Measurements from ENCODE around the gene ANKRD31. TPM values are rescaled to one million over a fixed set of nuclear protein-coding genes. Genes with fewer than 3 reads are reported as not detected.

ANKRD31 gene
- total RNA-seq, 1 donor from 2014 or later, result 0.12 TPM

- DNase-seq (ENCODE audit: low read depth), result peak; percentile 44
- peak overlapping the region; percentile 72 for H3K4me3 ChIP-seq (ENCODE audit: low read depth, low read length)
- TF ChIP-seq CTCF (conservative IDR thresholded peaks at IDR 0.05; ENCODE audit: low read depth, low read length), result peak; percentile 9
These were observed 183.2 kb downstream of the ANKRD31 start for GRCh38 chr5:75053304-75054133.

- TF ChIP-seq CTCF (conservative IDR thresholded peaks at IDR 0.05; ENCODE audit: low read depth, low read length), result no peak
These were observed 183.7 kb downstream of the ANKRD31 start for GRCh38 chr5:75053054-75053303.

DNA sequence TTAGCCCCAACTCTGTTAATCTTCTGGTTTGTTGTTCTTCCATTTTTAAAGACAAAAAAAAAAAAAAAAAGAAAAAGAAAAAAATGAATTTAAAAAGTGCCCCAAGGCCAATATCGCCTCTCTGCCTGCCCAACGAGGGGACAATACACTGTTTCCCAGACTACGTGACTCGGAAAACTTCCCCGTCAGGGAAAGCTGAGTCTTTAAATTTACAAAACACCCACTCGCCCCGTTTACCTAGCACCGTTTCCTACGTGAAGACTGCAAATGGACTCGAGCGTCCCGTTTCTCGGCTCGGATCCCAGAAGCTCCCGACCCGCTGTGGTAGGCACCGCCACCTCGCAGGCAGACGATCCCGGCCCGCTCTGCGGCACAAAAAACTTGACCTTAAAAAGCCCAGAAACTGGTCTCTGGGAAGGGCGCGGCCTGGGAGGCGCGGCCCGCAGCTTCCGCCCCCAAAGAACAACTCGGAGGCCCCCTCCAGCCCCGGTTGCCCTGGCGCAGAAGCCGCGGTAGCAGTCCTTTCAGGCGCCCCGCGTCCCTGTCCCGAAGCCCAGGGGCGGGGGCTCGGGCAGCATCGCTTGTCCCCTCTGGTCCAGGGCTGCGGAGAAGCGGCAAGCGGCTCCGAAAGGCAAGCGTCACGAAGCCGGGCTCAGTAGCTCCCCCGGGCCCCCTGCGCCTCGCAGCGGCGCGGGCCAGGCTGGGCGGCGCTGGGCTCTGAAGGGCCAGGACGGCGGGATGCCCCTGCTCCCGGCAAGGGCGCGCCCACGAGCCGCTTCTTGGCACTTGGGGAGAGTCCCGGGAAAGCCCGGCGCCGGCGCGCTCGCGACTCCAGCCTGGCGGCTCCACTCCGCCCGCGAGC is 184.3 kb downstream of the ANKRD31 start, which contains the start of gene GCNT4:
Gene GCNT4, minus strand, starts transcription at position 367 of the 862 bp plus-strand sequence. CDS start 22,521 bp downstream, outside the sequence.
- peak within 1 kb of the TSS; percentile 72 for H3K4me3 ChIP-seq (ENCODE audit: low read depth, low read length)
- no peak for DNase-seq (ENCODE audit: low read depth)
- TF ChIP-seq CTCF (conservative IDR thresholded peaks at IDR 0.05; ENCODE audit: low read depth, low read length), result no peak

More at GRCh38 chr5:75053054-75053303, 183.7 kb downstream of the ANKRD31 start:
- H3K4me3 ChIP-seq (ENCODE audit: low read depth, low read length), result peak overlapping the region; percentile 72
- DNase-seq (ENCODE audit: low read depth), result no peak

DNA sequence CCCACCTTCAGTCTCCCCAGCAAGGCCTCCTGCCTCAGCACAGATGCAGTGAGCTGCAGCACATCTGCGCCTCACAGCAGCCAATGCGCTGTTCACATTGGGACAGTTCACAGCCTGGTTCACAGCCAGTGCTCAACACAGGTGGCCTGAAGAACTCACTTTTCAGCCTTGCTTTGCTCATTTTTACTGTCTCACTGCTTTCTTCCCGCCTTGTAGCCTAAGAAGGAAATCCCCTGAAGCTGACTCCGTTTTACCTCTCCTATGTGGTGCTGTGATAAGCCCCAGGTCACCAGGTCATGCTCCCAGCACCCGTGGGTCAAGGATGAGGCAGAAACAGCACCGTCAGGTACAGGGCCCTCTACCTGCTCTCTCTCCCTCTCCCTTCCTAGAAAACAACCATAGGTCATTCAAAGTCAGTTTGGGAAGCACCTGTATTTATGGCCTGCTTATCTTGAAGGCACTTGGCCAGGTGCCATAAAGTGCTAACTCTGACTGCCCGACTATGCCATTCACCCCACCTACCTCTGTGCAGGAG is 185.4 kb downstream of the ANKRD31 start:
- no peak overlapping the region for H3K4me3 ChIP-seq (ENCODE audit: low read depth, low read length)
- DNase-seq (ENCODE audit: low read depth), result no peak
- TF ChIP-seq CTCF (conservative IDR thresholded peaks at IDR 0.05; ENCODE audit: low read depth, low read length), result no peak

GRCh38 chr5:75050415-75050814 is 186.3 kb downstream of the ANKRD31 start:
- no peak overlapping the region for H3K4me3 ChIP-seq (ENCODE audit: low read depth, low read length)
- peak; percentile 47 for TF ChIP-seq CTCF (conservative IDR thresholded peaks at IDR 0.05; ENCODE audit: low read depth, low read length)
- no peak for DNase-seq (ENCODE audit: low read depth)

DNA sequence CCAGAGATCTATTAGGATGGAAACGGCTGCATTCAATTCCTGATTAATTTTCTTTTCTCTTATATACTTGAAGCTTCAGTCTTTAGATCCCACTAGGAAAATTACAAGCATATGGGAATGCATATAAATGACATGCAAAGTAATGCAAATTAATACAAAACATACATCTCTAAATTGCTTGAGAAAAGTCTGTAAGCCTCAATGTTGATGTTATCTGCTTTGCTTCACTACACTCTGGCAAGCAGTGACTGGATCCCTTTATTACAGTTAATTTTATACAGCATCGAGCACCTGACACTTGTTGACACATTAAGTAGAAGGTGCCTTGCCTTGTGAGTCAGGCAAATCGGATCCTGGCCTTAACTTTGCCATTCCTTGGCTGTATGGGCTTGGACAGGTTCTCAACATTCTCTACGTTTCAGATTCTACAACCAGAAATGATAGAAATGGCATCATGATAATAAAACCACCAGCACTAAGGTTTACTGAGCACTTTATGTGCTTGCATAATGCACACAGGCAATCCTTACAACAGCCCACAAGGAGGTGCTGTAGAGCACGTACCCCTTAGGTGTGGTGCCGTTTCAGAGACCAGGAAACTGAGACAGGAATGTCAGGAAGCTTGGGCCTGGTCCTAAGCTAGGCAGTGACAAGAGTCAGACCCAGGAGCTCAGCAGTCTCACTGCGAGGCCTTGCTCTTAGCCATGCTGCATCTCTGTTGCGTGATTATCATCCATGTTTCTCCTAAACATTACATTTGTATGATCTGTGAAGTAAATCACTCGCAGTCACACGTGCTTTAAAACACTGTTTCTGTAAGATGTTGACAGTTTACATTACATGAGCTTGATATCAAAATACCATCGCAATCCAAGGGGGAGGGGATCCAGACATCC is 187.0 kb downstream of the ANKRD31 start:
- peak; percentile 93 for TF ChIP-seq CTCF (conservative IDR thresholded peaks at IDR 0.05; ENCODE audit: low read depth, low read length)
- peak; percentile 41 for DNase-seq (ENCODE audit: low read depth)
- H3K4me3 ChIP-seq (ENCODE audit: low read depth, low read length), result no peak overlapping the region
